Measurements from ENCODE around the gene MAPK6.

GRCh38 chr15:52086011-52086786 lies 67.2 kb downstream of the MAPK6 start:
- TF ChIP-seq CTCF (IDR thresholded peaks at IDR 0.05) (no peak), MAX (CRISPR knock-in tag; IDR thresholded peaks at IDR 0.05) (no peak), ESRRA (CRISPR knock-in tag; IDR thresholded peaks at IDR 0.05; ENCODE audit: borderline replicate concordance) (no peak)

All from WTC11 (cell line).